HL-60 (cell line): Measurements from ENCODE around the gene THSD8.

Experiments used
- CTCF ChIP-seq: IDR thresholded peaks from one replicate; pipeline ENCODE4 v1.5.1; 2011; ENCODE audit warnings: low read length, control low read depth, inconsistent platforms; ENCODE audit not compliant: insufficient read depth
- GABPA ChIP-seq: IDR thresholded peaks from 2 replicates; pipeline ENCODE4 v1.6.1; 2012; ENCODE audit warnings: low read depth
- POLR2AphosphoS5 ChIP-seq: IDR thresholded peaks from 2 replicates; pipeline ENCODE4 v1.6.1; 2012; ENCODE audit warnings: low read depth
- REST ChIP-seq: IDR thresholded peaks from 2 replicates; pipeline ENCODE4 v1.6.1; 2012; ENCODE audit warnings: low read depth; ENCODE audit not compliant: insufficient replicate concordance
- SPI1 ChIP-seq: IDR thresholded peaks from 2 replicates; pipeline ENCODE4 v1.6.1; 2012; ENCODE audit warnings: low read depth, mild to moderate bottlenecking, borderline replicate concordance

DNA sequence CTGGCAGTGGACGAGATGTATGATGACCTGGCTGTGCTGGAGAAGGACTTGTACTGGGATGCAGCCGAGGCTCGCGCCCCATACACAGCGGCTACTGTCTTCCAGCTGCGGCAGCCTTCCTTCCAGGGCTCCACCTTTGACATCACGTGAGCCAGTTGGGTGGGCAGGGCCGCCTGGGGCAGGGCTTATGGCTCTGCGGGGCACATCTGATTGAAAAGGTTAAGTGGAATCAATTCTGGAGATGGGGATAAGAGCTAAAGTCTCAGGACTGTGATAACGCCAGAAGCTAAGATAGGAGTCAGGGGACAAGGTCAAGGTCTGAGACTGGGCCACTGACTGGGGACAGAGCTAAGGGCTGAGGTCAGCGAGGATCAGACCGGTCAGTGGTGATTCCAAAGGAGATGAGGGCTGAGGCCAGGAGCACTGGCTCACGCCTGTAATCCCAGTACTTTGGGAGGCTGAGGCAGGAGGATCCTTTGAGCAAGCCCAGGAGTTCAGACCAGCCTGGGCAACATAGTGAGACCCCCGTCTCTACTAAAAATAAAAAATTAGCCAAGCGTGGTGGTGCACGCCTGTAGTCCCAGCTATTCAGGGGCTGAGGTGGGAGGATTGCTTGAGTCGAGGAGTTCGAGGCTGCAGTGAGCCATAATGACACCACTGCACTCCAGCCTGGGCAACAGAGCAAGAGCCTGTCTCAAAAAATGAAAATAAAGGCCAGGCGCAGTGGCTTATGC, 45.6 kb upstream of the THSD8 start:
- TF ChIP-seq CTCF, result no peak
- TF ChIP-seq GABPA, result no peak
- no peak for TF ChIP-seq REST
- no peak for TF ChIP-seq SPI1
- TF ChIP-seq POLR2AphosphoS5, result no peak
